IMR-90 (cell line): Measurements from ENCODE around the gene CDS2. TPM values are rescaled to one million over a fixed set of nuclear protein-coding genes. Genes with fewer than 3 reads are reported as not detected.

Source experiments
- ATAC-seq: fragments of 200-7000 bp; cut with Tn5 transposase; 2 replicates; pipeline ENCODE4 v1.9.1; 2020; ENCODE audit warnings: low read depth, mild to moderate bottlenecking, moderate library complexity
- BruUV-seq: library from RNA; stranded (reverse); fragments of 400-500 nt; replicated peaks from 2 replicates; lab custom pipeline; 2021; lab: Mats Ljungman, UMichigan
- CTCF ChIA-PET: fragments of 300-600 bp; formaldehyde crosslinking; extraction: SDS; loops from one replicate; lab custom pipeline; 2021; ENCODE audit warnings: antibody characterized with exemption; lab: Yijun Ruan, JAX
- POLR2A ChIA-PET: fragments of 300-600 bp; sonication (Branson Sonifier 250); formaldehyde crosslinking; loops from one replicate; lab custom pipeline; 2022; ENCODE audit warnings: antibody characterized with exemption; ENCODE audit not compliant: unreplicated experiment; lab: Charles Lee
- DNase-seq: peaks from one replicate; pipeline ENCODE4 v3.0.0; 2013
- H2AFZ ChIP-seq: replicated peaks from 2 replicates; pipeline ENCODE3; 2013; ENCODE audit warnings: low read length, mild to moderate bottlenecking; ENCODE audit not compliant: poor library complexity
- H2AK5ac ChIP-seq: 2 replicates; pipeline ENCODE4 v1.6.1; 2013; ENCODE audit warnings: low read depth, low read length, inconsistent platforms
- H2AK9ac ChIP-seq: replicated peaks from 2 replicates; pipeline ENCODE3; 2013; ENCODE audit warnings: mild to moderate bottlenecking, low read depth, low read length, moderate library complexity; ENCODE audit not compliant: poor library complexity
- H2BK120ac ChIP-seq: 2 replicates; pipeline ENCODE4 v1.6.1; 2013; ENCODE audit warnings: low read depth, low read length, inconsistent platforms
- H2BK15ac ChIP-seq: 3 replicates; pipeline ENCODE4 v1.6.1; 2013; ENCODE audit warnings: low read depth, low read length, inconsistent platforms
- H2BK20ac ChIP-seq: 2 replicates; pipeline ENCODE4 v1.6.1; 2013; ENCODE audit warnings: low read depth, mild to moderate bottlenecking, inconsistent platforms, low read length, moderate library complexity
- H2BK5ac ChIP-seq: 2 replicates; pipeline ENCODE4 v1.6.1; 2013; ENCODE audit warnings: mild to moderate bottlenecking, low read depth, low read length, inconsistent platforms; ENCODE audit not compliant: poor library complexity, severe bottlenecking
- H3K14ac ChIP-seq: replicated peaks from 2 replicates; pipeline ENCODE4 v1.6.1; 2013; ENCODE audit warnings: low read depth, low read length, inconsistent platforms
- H3K18ac ChIP-seq: 2 replicates; pipeline ENCODE4 v1.6.1; 2013; ENCODE audit warnings: low read depth, low read length, control low read depth
- H3K23ac ChIP-seq: 2 replicates; pipeline ENCODE4 v1.6.1; 2013; ENCODE audit warnings: low read depth, low read length, inconsistent platforms
- H3K27ac ChIP-seq: 2 replicates; pipeline ENCODE4 v1.5.1; 2013; ENCODE audit warnings: mild to moderate bottlenecking, control low read depth, low read length; ENCODE audit not compliant: insufficient read depth
- H3K27me3 ChIP-seq: 2 replicates; pipeline ENCODE4 v1.6.1; 2013; ENCODE audit warnings: low read length; ENCODE audit not compliant: control insufficient read depth, insufficient read depth
- H3K36me3 ChIP-seq: 2 replicates; pipeline ENCODE4 v1.6.1; 2013; ENCODE audit warnings: low read length, mixed read lengths; ENCODE audit not compliant: control insufficient read depth, insufficient read depth
- H3K4ac ChIP-seq: 2 replicates; pipeline ENCODE4 v1.6.1; 2013; ENCODE audit warnings: low read depth, low read length, inconsistent platforms
- H3K4me1 ChIP-seq: 2 replicates; pipeline ENCODE4 v1.6.1; 2013; ENCODE audit warnings: low read length, mixed read lengths; ENCODE audit not compliant: control insufficient read depth, insufficient read depth
- H3K4me2 ChIP-seq: 2 replicates; pipeline ENCODE4 v1.6.1; 2013; ENCODE audit warnings: low read depth, mild to moderate bottlenecking, control low read depth, low read length, moderate library complexity
- H3K4me3 ChIP-seq: 2 replicates; pipeline ENCODE4 v1.5.1; 2013; ENCODE audit warnings: low read depth, mild to moderate bottlenecking, control low read depth, low read length, moderate library complexity; ENCODE audit not compliant: insufficient read depth
- H3K56ac ChIP-seq: 2 replicates; pipeline ENCODE4 v1.6.1; 2013; ENCODE audit warnings: low read length, inconsistent platforms; ENCODE audit not compliant: insufficient read depth; ENCODE audit errors: extremely low read depth
- H3K79me1 ChIP-seq, 2 experiments: 2 replicates each; pipeline ENCODE4 v1.6.1; 2013; ENCODE audit warnings: low read length in 2 of 2, inconsistent platforms in 1 of 2, low read depth in 1 of 2
- H3K9ac ChIP-seq: 2 replicates; pipeline ENCODE4 v1.6.1; 2013; ENCODE audit warnings: low read depth, low read length, control low read depth
- H3K9me1 ChIP-seq: 2 replicates; pipeline ENCODE4 v1.6.1; 2013; ENCODE audit warnings: low read length, inconsistent platforms; ENCODE audit not compliant: insufficient read depth
- H3K9me3 ChIP-seq: 2 replicates; pipeline ENCODE4 v1.6.1; 2013; ENCODE audit warnings: low read length; ENCODE audit not compliant: control insufficient read depth, insufficient read depth
- H4K20me1 ChIP-seq: 2 replicates; pipeline ENCODE4 v1.6.1; 2013; ENCODE audit warnings: low read length, inconsistent platforms; ENCODE audit not compliant: insufficient read depth
- H4K5ac ChIP-seq: 2 replicates; pipeline ENCODE4 v1.6.1; 2013; ENCODE audit warnings: mild to moderate bottlenecking, low read depth, low read length, control low read depth
- H4K8ac ChIP-seq, 2 experiments: 2 replicates each; pipeline ENCODE4 v1.6.1; 2013; ENCODE audit warnings: low read depth in 2 of 2, low read length in 2 of 2, control low read depth in 1 of 2, inconsistent platforms in 1 of 2
- H4K91ac ChIP-seq: 2 replicates; pipeline ENCODE4 v1.6.1; 2013; ENCODE audit warnings: low read depth, low read length, inconsistent platforms; ENCODE audit not compliant: insufficient read depth
- CTCF ChIP-seq: conservative IDR thresholded peaks from 2 replicates; pipeline ENCODE4 v1.5.1; 2012; ENCODE audit warnings: mild to moderate bottlenecking, low read depth, low read length, improper control_type of control experiment
- ELK1 ChIP-seq: fragments of 150-350 bp; IDR thresholded peaks from 2 replicates; pipeline ENCODE4 v1.6.1; 2016; ENCODE audit warnings: low read depth, mild to moderate bottlenecking, low read length, moderate library complexity, borderline replicate concordance
- USF2 ChIP-seq: fragments of 150-350 bp; IDR thresholded peaks from 2 replicates; pipeline ENCODE4 v1.6.1; 2017; ENCODE audit warnings: mild to moderate bottlenecking, antibody characterized with exemption, low read length, low read depth
- WGBS, 2 experiments: methylation state at CpG; one replicate each; pipeline versions ENCODE4 v1.1.5 to v1.1.7; 2013; ENCODE audit warnings: missing lambda C conversion rate in 2 of 2; ENCODE audit not compliant: insufficient read length in 1 of 2; ENCODE audit errors: extremely low coverage in 2 of 2; 5-methylcytosine and 5-hydroxymethylcytosine counted together
- dilution Hi-C: fragments of 300-500 bp; cut with HindIII; formaldehyde crosslinking; loops from one replicate; pipeline ENCODE4 v1.14.3; 2018; ENCODE audit warnings: low sequenced_read_pairs; ENCODE audit not compliant: unreplicated experiment
- in situ Hi-C: fragments of 300-500 bp; cut with MboI; formaldehyde crosslinking; loops from 3 replicates; pipeline ENCODE4 v1.14.3; 2019; ENCODE audit warnings: low sequenced_read_pairs, inconsistent platforms, mixed read lengths
- intact Hi-C: fragments of 100-400 bp; cut with micrococcal nuclease; formaldehyde crosslinking; loops from 2 replicates; pipeline ENCODE4 v1.10.0; 2022
- polyA plus RNA-seq, 3 experiments: library from polyadenylated mRNA; depleted of rRNA; stranded (reverse); fragments of >200 nt; gene quantifications; 2 replicates each; pipeline ENCODE4 v1.2.3, GENCODE V29; 2012; ENCODE audit warnings: low replicate concordance in 1 of 3
- total RNA-seq: library from RNA; depleted of rRNA; stranded (reverse); fragments of >200 nt; gene quantifications from 2 replicates; pipeline ENCODE4 v1.2.3, GENCODE V29; 2012

Gene CDS2
- total and polyA plus RNA-seq, 2 of the 4 experiments (the other 2 are of a cell fraction) = 17.0 to 47.1 TPM

GRCh38 chr20:5188736-5189135 is 61.9 kb downstream of the CDS2 start:
- DNase-seq = no peak
- Histone ChIP-seq H3K56ac (no peak overlapping the region), H2BK5ac (no peak overlapping the region), H4K8ac (no peak overlapping the region), H3K9me3 (no peaks in the 10 kb centered on the region), H2BK20ac (no peak overlapping the region), H3K18ac (no peak overlapping the region), H3K27ac (no peak overlapping the region), H2AFZ (no peak overlapping the region), H2AK9ac (no peak overlapping the region), H3K4me1 (peaks cover 3% of the 10 kb centered on the region; the same call in 1 of the 2 replicates), H3K23ac (no peak overlapping the region), H3K36me3 (peaks cover 36% of the 10 kb centered on the region), H2BK120ac (no peak overlapping the region), H4K5ac (no peak overlapping the region), H2BK15ac (no peak overlapping the region), H3K79me1 (peaks cover 0 to 19% of the 10 kb centered on the region in 2 experiments; a peak in 1 of 4 replicates), H3K9ac (no peak overlapping the region), H4K20me1 (0 out of 2 replicates have a peak, but pooled peaks cover 4% of the 10 kb centered on the region), H3K4ac (no peak overlapping the region), H2AK5ac (no peak overlapping the region), H3K4me2 (no peak overlapping the region), H4K91ac (no peak overlapping the region), H3K4me3 (no peak overlapping the region), H3K14ac (no peak overlapping the region), H3K27me3 (no peaks in the 10 kb centered on the region), H3K9me1 (no peaks in the 10 kb centered on the region)
- ATAC-seq = no peak
- WGBS, 2 experiments = 78% methylated on average over 4 of the region's 7 CpGs; no CpG with 5 or more reads in 1 of the 2 experiments
- CTCF ChIA-PET = interaction anchor here (1.3 kb wide), 1 partner anchor 62 kb away, joined by 4 read pairs; the partner anchor contains the start of gene CDS2
- BruUV-seq = no TSS peak
- dilution Hi-C loops (no loop called here), in situ Hi-C loops (loop anchor here (5.0 kb wide), 1 partner anchor 61 kb away; the partner anchor contains the start of gene CDS2), intact Hi-C loops (no loop called here)
- POLR2A ChIA-PET = interaction anchor here (0.8 kb wide), 1 partner anchor 62 kb away, joined by 10 read pairs; the partner anchor contains the start of gene CDS2
- TF ChIP-seq CTCF (no peak), ELK1 (no peak), USF2 (no peak)
